ENCODE measurements around the gene AP4E1.
"Not testable (repeated sequence)": the region's sequence is repeated elsewhere in the genome, so short reads cannot be mapped to it uniquely, and the experiment has no call there.

AP4E1 gene

DNA sequence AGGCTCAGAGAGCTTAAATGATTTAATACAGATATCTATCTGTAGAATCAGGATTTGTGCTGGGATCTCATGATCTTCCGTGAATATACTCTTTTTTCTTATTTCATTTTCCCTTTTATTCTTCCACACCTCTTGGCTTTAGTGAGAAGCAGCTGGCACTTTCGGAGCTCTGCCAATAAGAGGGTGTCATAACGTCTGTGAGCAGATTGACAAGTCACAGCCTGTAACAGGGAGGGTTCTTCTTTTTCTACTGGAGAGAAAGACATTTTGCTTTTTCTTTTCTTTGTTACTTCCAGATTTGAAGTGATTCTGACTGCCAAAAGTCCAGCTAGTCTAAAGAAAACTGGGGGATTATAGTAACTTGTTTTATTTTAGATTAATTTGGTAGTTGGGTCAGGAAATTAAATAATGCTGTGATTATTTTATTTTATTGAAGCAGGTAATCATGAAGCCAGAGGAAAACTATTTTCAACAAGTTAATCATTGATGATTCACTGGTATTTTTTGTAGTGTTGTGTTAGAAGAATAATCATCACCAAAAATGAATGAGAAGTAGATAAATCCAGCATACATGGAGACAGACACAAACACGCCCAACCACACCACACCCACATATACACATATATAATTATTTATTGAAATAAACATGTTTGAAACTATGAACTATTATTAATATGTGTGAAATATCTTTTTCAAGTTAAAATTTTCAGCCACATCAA is 116.4 kb downstream of the AP4E1 start:
- H3K4me3 ChIP-seq: no peak overlapping the region
- H3K36me3 ChIP-seq: no peaks in the 10 kb centered on the region
- peaks cover 0 to 2% (median under 1%) of the 10 kb centered on the region in 4 donors for H3K4me1 ChIP-seq
- TF ChIP-seq CTCF (IDR thresholded peaks at IDR 0.05): no peak
- no peaks in the 10 kb centered on the region for H3K27me3 ChIP-seq
- peak overlapping the region in 1 of 2 donors; percentile 47 for H3K27ac ChIP-seq
- intact Hi-C loops (cut with DNase I; ENCODE audit: low total_unique reads): no loop called here
- H3K9me3 ChIP-seq: peaks cover 0 to 2% (median 0%) of the 10 kb centered on the region in 3 donors
- no peak for DNase-seq

- intact Hi-C loops (cut with DNase I; ENCODE audit: low total_unique reads): no loop called here
- H3K4me1 ChIP-seq: peaks cover 0 to 8% (median 3%) of the 10 kb centered on the region in 4 donors
- no peak for TF ChIP-seq CTCF (IDR thresholded peaks at IDR 0.05)
- H3K9me3 ChIP-seq: no peaks in the 10 kb centered on the region
- no peaks in the 10 kb centered on the region for H3K27me3 ChIP-seq
- no peak overlapping the region for H3K4me3 ChIP-seq
- no peak for DNase-seq
- H3K36me3 ChIP-seq: no peaks in the 10 kb centered on the region
- H3K27ac ChIP-seq: peak overlapping the region in 1 of 2 donors; percentile 47
Observed at GRCh38 chr15:51025454-51025846, 117.0 kb downstream of the AP4E1 start.

- H3K9me3 ChIP-seq: no peaks in the 10 kb centered on the region
- intact Hi-C loops (cut with DNase I; ENCODE audit: low total_unique reads): no loop called here
- H3K27ac ChIP-seq: peak overlapping the region; percentile 76 to 85
- H3K4me1 ChIP-seq: peaks cover 0 to 18% (median 10%) of the 10 kb centered on the region in 4 donors
- no peaks in the 10 kb centered on the region for H3K27me3 ChIP-seq
- no peak for TF ChIP-seq CTCF (IDR thresholded peaks at IDR 0.05)
- H3K36me3 ChIP-seq: no peaks in the 10 kb centered on the region
- no peak overlapping the region for H3K4me3 ChIP-seq
- peak; percentile 57 to 85 for DNase-seq
Observed at GRCh38 chr15:51030649-51031316, 122.3 kb downstream of the AP4E1 start.

- DNase-seq; H3K27ac ChIP-seq; H3K4me3 ChIP-seq; intact Hi-C loops (cut with DNase I; ENCODE audit: low total_unique reads); H3K36me3 ChIP-seq; H3K9me3 ChIP-seq; H3K4me1 ChIP-seq; H3K27me3 ChIP-seq: not testable (repeated sequence)
Observed at GRCh38 chr15:51037474-51037873, 129.0 kb downstream of the AP4E1 start.

GRCh38 chr15:51038162-51038973 is 129.9 kb downstream of the AP4E1 start:
- H3K4me3 ChIP-seq: no peak overlapping the region
- H3K4me1 ChIP-seq: no peaks in the 10 kb centered on the region
- intact Hi-C loops (cut with DNase I; ENCODE audit: low total_unique reads): no loop called here
- H3K27me3 ChIP-seq: no peaks in the 10 kb centered on the region
- no peak overlapping the region for H3K27ac ChIP-seq
- no peaks in the 10 kb centered on the region for H3K9me3 ChIP-seq
- TF ChIP-seq CTCF (IDR thresholded peaks at IDR 0.05): no peak
- no peaks in the 10 kb centered on the region for H3K36me3 ChIP-seq
- DNase-seq: no peak

DNA sequence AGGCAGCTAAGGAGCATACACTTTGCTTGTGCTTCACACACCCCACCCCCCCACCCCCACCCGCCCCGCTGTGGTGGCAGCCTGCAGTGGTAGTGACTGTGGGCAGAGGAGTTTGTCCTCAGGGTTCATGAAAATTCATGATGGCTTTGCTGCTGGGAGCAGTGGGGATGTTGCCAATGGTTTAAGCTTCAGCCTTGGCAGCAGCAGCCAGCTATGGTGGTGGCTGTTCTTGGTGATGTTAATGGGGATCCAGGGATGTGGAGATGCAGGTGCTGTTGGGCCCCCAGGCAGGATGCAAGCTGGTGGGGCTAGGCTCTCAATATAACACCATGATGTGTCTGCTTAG is 130.5 kb downstream of the AP4E1 start:
- intact Hi-C loops (cut with DNase I; ENCODE audit: low total_unique reads): no loop called here
- TF ChIP-seq CTCF (IDR thresholded peaks at IDR 0.05): no peak
- no peak for DNase-seq

More for the DNA sequence above, 130.5 kb downstream of the AP4E1 start:
- no peaks in the 10 kb centered on the region for H3K36me3 ChIP-seq
- H3K4me1 ChIP-seq: peaks cover 0 to 2% (median 0%) of the 10 kb centered on the region in 4 donors
- no peak overlapping the region for H3K4me3 ChIP-seq
- H3K27me3 ChIP-seq: no peaks in the 10 kb centered on the region
- H3K27ac ChIP-seq: no peak overlapping the region
- no peaks in the 10 kb centered on the region for H3K9me3 ChIP-seq

Data from tibial artery (tissue), 4 donors.